Skeletal muscle tissue (tissue), 4 donors: ENCODE results near the gene ADNP. TPM values are rescaled to one million over a fixed set of nuclear protein-coding genes. Genes with fewer than 3 reads are reported as not detected.
A peak's percentile ranks its signal among the peaks of the same experiment; 100 is the strongest.
"Not testable (repeated sequence)": the region's sequence is repeated elsewhere in the genome, so short reads cannot be mapped to it uniquely, and the experiment has no call there.

Experiments
- H3K27ac ChIP-seq: one replicate; pipeline ENCODE4 v1.7.0; 2013; ENCODE audit warnings: mild to moderate bottlenecking, low read depth, low read length, inconsistent platforms
- H3K27me3 ChIP-seq, 3 donors: one replicate each; pipeline ENCODE4 v1.7.0; 2013; ENCODE audit warnings: low read length in 3 of 3; ENCODE audit not compliant: control insufficient read depth in 3 of 3, insufficient read depth in 3 of 3
- H3K36me3 ChIP-seq, 3 donors: one replicate each; pipeline ENCODE4 v1.7.0; 2013; ENCODE audit warnings: low read length in 3 of 3; ENCODE audit not compliant: control insufficient read depth in 3 of 3, insufficient read depth in 3 of 3
- H3K4me1 ChIP-seq, 3 donors: one replicate each; pipeline ENCODE4 v1.7.0; 2013; ENCODE audit warnings: low read length in 3 of 3, mild to moderate bottlenecking in 3 of 3; ENCODE audit not compliant: control insufficient read depth in 3 of 3, insufficient read depth in 3 of 3
- H3K4me3 ChIP-seq, 3 donors: one replicate each; pipeline ENCODE4 v1.7.0; 2013; ENCODE audit warnings: low read length in 3 of 3
- H3K9ac ChIP-seq, 3 donors: one replicate each; pipeline ENCODE4 v1.7.0; 2013; ENCODE audit warnings: low read length in 3 of 3, mild to moderate bottlenecking in 3 of 3, moderate library complexity in 2 of 3, low read depth in 1 of 3
- H3K9me3 ChIP-seq, 3 donors: one replicate each; pipeline ENCODE4 v1.7.0; 2013; ENCODE audit warnings: low read length in 3 of 3; ENCODE audit not compliant: control insufficient read depth in 3 of 3
- total RNA-seq: library from RNA; depleted of rRNA; stranded (reverse); fragments of >200 nt; gene quantifications from one replicate; pipeline ENCODE4 v1.2.3, GENCODE V29; 2014
- donor health status: Osteomylitis.

ADNP gene
- total RNA-seq: 41.8 TPM

- H3K9me3 ChIP-seq: no peaks in the 10 kb centered on the region
- no peaks in the 10 kb centered on the region for H3K27me3 ChIP-seq
- peaks cover 16 to 22% (median 21%) of the 10 kb centered on the region in 3 donors for H3K4me1 ChIP-seq
- peak within 1 kb of the TSS; percentile 77 to 78 (median 78) for H3K4me3 ChIP-seq
- peaks cover 4 to 27% (median 26%) of the 10 kb centered on the region in 3 donors for H3K36me3 ChIP-seq
- H3K27ac ChIP-seq: peak within 1 kb of the TSS; percentile 99
- H3K9ac ChIP-seq: peak within 1 kb of the TSS; percentile 85 to 89 (median 87)
Measured at GRCh38 chr20:50931306-50932015, at the start of gene ADNP. ADNP (minus strand) TSS chr20:50931437; CDS start chr20:50903996, 27,441 bp downstream.

- Histone ChIP-seq H3K4me3 (no peak overlapping the region), H3K4me1 (peaks cover 0 to 5% (median 0%) of the 10 kb centered on the region in 3 donors), H3K27me3 (peaks cover 22 to 44% (median 39%) of the 10 kb centered on the region in 3 donors), H3K36me3 (no peaks in the 10 kb centered on the region), H3K27ac (no peak overlapping the region), H3K9me3 (no peaks in the 10 kb centered on the region), H3K9ac (no peak overlapping the region)
Measured at GRCh38 chr20:50980071-50980681, 48.9 kb upstream of the ADNP start.

- H3K36me3 ChIP-seq, H3K27ac ChIP-seq, H3K9me3 ChIP-seq, H3K9ac ChIP-seq, H3K4me1 ChIP-seq, H3K4me3 ChIP-seq: not testable (repeated sequence)
- H3K27me3 ChIP-seq: peaks cover 16 to 39% (median 36%) of the 10 kb centered on the region in 3 donors
Measured at GRCh38 chr20:50978533-50978932, 47.3 kb upstream of the ADNP start.

GRCh38 chr20:50977066-50978021, 46.1 kb upstream of the ADNP start:
- Histone ChIP-seq H3K36me3 (no peaks in the 10 kb centered on the region), H3K27ac (no peak overlapping the region), H3K4me1 (peaks cover 0 to 5% (median 0%) of the 10 kb centered on the region in 3 donors), H3K27me3 (peaks cover 12 to 37% (median 33%) of the 10 kb centered on the region in 3 donors), H3K9ac (no peak overlapping the region), H3K4me3 (no peak overlapping the region), H3K9me3 (no peaks in the 10 kb centered on the region)

- no peak overlapping the region for H3K27ac ChIP-seq
- H3K36me3 ChIP-seq: no peaks in the 10 kb centered on the region
- H3K4me3 ChIP-seq: no peak overlapping the region
- H3K9me3 ChIP-seq: no peaks in the 10 kb centered on the region
- H3K9ac ChIP-seq: no peak overlapping the region
- H3K27me3 ChIP-seq: peaks cover 12 to 23% (median 21%) of the 10 kb centered on the region in 3 donors
- no peaks in the 10 kb centered on the region for H3K4me1 ChIP-seq
Measured at GRCh38 chr20:50975701-50976330, 44.6 kb upstream of the ADNP start.

- H3K9ac ChIP-seq: no peak overlapping the region
- H3K4me1 ChIP-seq: no peaks in the 10 kb centered on the region
- H3K27me3 ChIP-seq: no peaks in the 10 kb centered on the region
- no peak overlapping the region for H3K27ac ChIP-seq
- no peaks in the 10 kb centered on the region for H3K36me3 ChIP-seq
- no peaks in the 10 kb centered on the region for H3K9me3 ChIP-seq
- no peak overlapping the region for H3K4me3 ChIP-seq
Measured at GRCh38 chr20:50969912-50970311, 38.7 kb upstream of the ADNP start.

- H3K36me3 ChIP-seq: no peaks in the 10 kb centered on the region
- H3K4me1 ChIP-seq: no peaks in the 10 kb centered on the region
- H3K27me3 ChIP-seq: no peaks in the 10 kb centered on the region
Measured at GRCh38 chr20:50969435-50969834, 38.2 kb upstream of the ADNP start.

GRCh38 chr20:50968289-50968688, 37.1 kb upstream of the ADNP start:
- Histone ChIP-seq H3K4me1 (no peaks in the 10 kb centered on the region), H3K27ac (no peak overlapping the region), H3K9ac (no peak overlapping the region), H3K9me3 (no peaks in the 10 kb centered on the region), H3K4me3 (no peak overlapping the region), H3K36me3 (no peaks in the 10 kb centered on the region), H3K27me3 (no peaks in the 10 kb centered on the region)

More at GRCh38 chr20:50969435-50969834, 38.2 kb upstream of the ADNP start:
- no peak overlapping the region for H3K4me3 ChIP-seq
- H3K27ac ChIP-seq: no peak overlapping the region
- H3K9me3 ChIP-seq: no peaks in the 10 kb centered on the region
- no peak overlapping the region for H3K9ac ChIP-seq

- Histone ChIP-seq H3K36me3 (no peaks in the 10 kb centered on the region), H3K9ac (no peak overlapping the region), H3K4me1 (no peaks in the 10 kb centered on the region), H3K27ac (no peak overlapping the region), H3K9me3 (no peaks in the 10 kb centered on the region), H3K4me3 (no peak overlapping the region), H3K27me3 (no peaks in the 10 kb centered on the region)
Measured at GRCh38 chr20:50967586-50967985, 36.3 kb upstream of the ADNP start.
